Stimulated activated CD4-positive, alpha-beta T cell treated with anti-CD3 and anti-CD28 coated beads, Interleukin-1b, Interleukin-23, amount 100 ng/mL, for 24 hours (primary cell): ENCODE measurements around the gene LSMEM2.

Experiments
- DNase-seq, 4 experiments: peaks; one replicate each; pipeline ENCODE4 v3.0.0-alpha.2; 2020; ENCODE audit warnings: low read depth in 4 of 4, low spot score in 1 of 4

The LSMEM2 gene

DNA sequence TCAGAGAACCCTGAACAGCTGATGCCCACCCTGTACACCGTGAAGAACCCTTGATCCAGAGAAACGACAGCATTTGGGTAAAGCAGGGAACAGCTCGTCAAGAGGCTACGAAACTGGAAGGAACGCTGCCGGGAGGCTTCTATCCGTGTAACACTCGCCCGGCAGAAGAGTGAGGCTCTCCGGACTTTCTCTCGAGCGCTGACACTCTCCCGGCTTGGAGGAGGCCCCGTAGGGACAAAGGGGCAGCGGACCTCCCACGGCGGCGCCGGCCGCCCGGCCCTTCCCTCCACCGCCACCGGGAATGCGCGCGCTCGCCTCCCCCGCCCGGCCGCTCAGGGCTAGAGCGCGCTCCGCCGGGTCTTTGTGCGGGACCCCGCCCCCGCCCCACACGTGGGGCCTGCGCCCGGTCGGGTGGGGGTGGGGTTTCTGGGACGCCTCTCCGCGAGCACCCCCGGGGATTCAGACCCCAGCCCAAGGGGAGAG is 42.0 kb downstream of the LSMEM2 start:
- peak in 3 of 4 experiments; percentile 45 to 66 (median 52) for DNase-seq

DNA sequence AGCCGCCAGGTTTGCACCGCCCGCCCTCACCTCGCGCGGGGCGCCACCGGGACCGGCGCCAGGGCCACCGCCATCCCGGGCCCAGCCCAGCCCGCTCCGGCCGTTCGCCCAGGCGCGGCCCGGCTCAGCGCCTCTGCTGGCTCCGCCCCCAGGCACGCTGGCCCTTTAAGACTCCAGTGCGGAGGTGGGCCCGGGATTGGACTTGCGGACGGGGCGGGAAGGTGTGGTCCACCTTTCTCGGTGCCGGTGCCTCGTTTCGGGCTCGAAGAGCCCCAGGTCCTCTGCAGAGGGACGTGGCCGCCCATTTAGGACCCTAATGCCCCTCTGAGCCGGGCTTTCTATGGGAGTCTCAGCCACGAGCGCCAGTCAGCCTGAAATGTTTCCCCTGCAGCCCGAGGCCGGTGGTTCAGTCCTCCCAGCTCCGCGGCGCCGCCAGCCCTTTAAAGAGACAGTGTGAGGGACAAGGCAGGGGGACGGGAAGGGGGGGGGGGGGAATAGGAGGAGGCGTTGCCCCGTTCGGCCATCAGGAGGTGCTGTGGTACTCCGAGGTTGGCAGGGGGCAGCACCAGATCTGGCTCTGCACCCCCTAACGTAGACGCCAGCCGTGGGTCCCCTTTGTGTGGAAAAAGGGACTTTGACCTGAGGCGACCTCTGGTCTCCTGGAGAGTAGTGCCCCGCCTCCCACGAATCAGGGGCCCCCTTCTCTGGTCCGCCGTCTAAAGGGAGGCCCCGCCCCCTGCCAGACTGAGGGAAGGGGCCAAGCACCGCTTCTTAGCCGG is 42.6 kb downstream of the LSMEM2 start:
- DNase-seq, result peak; percentile 62 to 80 (median 70)

DNA sequence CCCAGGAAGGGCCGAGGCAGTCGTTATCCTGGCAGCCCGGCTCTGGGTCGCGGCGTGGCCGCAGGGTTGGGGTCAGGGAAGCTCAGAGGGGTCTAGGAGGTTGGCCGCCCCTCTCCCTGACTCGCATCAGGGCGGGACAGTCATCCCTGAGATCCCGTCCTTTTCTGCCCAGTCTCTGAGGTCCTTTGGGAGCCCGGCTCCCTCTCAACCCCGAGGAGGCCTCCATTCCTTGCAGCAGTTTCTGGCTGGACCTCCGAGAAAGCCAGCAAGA is 43.2 kb downstream of the LSMEM2 start:
- DNase-seq, result no peak

DNA sequence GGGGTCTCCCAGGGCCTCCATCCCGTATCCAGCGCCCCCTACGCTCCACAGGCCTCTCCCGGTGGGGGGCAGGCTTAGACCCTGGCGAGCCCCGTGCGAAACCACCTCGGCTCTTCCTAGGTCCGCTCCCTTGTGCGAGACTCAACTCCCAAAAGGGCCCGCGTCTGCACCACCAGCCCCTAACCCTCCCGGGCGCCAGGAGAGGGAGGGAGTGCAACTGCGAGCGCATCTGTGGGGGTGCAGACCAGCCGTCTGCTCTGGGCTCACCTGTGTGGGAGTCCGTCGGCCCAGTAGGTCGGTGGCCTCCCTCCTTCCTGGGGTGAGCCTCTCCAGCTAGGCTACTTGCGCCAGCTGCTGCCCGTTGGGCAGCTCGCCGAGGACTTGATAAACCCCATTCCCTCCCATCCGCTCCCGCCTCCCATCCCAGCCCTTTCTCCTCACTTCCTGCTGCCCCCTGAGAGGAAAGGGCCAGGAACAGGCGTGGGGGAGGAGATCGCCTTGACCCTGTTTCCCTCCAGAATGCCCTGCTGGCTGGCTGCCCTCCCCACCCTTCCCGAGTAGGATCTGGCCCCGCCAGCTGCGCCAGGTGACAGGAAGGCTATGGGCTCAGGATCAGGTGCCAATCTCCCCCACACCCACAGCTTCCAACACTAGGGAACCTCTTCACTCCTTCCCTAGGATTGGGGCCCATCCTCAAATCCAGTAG is 43.7 kb downstream of the LSMEM2 start, which contains the start of gene HYAL2:
TSS of gene HYAL2 (minus strand) at position 360 of the 706 bp plus-strand sequence. CDS start 2,256 bp downstream, outside the sequence.
- DNase-seq, result no peak

DNA sequence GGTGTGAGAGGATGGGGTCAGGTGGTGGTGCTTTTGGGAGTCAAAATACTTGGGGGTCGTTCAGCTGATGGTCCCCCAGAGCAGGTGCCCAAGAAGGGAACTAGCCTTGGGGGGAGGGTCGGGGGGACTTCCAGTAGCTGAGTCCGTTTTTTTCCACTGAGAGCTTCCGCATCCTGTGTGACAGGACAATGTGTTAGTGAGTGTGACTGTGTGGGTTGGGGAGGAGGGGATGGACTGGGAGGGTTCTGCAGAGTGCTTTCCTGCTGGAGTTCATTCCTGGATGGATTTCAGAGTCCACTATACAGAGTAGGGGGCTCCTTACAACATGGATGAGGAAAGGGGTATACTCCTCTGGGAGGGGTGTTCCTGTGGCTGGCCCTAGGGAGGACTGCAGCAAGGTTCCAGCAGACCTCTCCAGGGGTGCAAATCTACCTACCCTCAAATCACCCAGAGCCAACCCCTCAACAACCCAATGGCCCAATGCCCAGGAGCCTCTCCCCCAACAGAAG is 44.3 kb downstream of the LSMEM2 start:
- no peak for DNase-seq

DNA sequence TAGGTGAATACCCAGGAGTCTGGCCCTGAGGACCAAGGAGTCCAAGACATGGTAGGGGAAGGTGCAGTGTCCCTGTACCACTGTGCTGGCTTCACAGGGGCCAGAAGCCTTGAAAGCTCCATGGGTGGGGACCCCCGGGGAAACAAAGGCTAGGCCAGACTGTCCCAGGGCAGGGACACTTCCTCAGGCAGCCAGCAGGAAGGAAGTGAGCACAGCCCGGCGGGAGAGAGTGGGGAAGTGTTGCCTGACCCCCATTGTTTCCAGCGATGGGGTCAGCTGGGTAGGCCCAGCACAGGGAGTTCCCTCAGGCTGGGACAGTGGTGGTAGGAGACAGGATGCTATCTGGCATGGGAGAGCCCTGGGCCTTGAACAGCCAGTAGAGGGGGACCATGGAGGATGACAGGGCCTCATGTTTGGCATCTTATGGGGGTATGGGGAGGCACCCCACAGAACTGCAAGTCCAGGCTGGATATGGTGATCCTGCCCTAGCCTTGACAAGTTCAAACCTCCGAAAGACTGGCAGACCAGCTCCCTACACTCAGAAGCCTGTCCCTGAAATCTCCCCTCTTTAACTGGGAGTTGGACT is 44.8 kb downstream of the LSMEM2 start:
- DNase-seq, result no peak

DNA sequence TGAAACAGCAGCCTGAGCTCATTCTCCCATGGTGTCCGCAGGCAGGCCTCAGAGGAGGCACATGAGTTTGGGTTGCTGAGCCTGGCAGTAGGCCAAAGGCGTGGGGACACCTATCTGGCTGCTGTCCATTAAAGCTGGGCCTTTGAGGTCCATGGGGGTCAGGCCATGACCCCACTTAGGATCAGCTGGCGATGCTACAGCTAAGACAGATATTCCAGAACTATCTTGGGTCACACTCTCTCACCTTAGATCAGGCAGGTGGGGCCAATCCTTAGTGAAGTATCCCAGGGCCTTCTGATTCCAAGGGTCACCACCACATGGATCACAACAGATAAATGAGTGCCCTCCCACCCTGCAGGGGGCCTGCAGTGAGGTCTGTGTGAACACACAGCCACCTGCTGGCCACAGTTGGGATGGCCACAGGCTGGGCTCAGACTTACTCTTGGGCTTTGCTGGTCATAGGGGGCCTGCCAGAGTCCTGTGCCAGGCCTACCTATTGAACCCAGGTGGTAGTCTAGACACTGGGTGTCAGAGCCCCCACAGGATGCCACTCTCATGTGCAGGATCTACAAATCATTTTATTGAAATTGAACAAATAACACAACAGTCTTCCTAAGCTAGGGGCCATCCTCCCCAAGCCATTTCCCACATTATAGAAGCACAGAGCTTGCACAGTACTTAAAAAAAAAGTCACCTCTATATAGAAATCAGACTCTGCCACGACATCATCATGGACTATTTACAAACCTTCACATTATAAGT is 45.6 kb downstream of the LSMEM2 start:
- peak in 2 of 4 experiments; percentile 32 to 43 for DNase-seq

DNA sequence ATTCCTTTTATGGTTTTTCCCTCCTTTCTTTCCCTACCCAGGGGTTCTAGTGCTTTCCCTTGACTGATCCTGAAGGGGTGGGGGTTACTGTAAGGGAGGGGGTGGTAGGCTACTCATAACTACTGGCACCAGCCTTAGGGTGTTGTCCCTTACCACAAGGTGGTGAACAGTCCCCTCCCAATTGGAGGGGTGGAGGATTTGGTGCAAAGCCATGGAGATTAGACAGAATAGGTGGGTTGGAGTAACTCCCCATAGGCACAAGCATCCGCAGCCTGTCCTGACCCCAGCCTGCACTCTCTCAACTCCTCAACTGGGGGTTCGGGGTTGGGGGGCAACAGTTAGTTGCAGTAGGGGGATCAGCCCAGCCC is 46.2 kb downstream of the LSMEM2 start:
- no peak for DNase-seq

DNA sequence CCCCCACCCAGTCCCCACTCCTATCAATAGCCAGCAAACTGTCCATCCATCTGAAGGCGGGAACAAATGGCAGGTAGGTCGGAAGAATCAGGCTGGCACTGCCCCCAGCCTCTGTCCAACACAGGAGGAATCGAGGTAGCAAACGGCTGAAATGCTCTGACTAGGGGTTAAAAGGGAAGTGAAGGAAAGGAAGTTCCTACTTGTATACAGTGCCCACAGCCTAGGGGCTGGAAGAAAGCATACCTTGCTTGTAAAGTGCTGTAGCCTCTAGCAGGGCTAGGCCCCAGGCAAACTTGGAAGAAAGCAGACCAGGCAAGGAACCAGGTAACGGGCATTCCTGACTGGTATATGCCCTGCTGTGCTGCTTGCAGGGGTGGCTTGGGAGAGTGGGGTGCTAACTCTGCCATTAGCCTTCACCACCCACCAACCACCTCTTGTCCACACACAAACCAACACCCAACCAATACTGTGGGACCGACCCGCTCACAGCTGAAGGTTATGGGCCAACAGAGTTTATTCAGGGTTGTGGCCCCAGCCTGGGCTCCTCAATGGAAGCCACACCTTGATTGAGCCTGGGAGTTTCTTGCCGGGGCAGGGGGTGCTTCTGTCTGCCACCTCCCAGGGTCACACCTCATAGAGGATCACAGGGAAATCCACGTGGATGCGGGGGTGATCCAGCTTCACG is 46.8 kb downstream of the LSMEM2 start:
- DNase-seq, result no peak

DNA sequence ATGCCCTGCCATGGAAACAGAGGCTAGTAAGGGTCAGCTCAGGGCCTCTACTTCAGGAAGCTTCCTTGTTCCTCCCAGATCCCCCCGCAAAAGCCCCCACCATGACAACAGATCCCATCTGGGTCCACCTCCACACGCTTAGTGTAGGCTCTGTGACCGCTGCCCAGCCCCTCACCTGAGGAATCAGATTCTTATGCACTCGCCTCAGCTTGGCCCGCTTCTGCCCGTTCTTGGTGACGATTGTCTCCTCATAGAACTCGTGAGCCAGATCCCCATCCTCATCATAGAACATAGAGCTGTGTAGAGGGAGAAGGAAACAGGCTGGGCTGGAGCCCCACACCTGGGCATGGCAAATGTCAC is 47.3 kb downstream of the LSMEM2 start:
- no peak for DNase-seq

DNA sequence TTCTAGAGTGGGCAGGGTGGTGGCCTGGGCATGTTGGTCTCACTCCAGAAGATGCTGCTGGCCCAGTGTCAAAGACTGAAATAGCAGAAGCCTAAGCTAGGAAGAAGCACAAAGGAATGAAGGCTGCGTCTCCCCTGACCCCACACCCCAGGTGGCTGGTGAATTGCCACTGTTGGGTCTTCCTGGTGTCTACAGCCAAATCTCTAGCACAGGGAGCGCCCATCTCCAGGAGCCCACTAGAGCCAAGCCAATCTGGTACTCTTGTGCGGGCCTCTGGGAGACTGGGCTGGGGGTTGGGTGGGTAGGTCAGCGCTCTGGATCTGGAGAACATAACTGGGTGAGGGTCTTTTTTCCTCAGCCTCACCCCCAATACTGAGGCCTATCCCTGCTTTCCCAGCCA is 48.2 kb downstream of the LSMEM2 start:
- DNase-seq, result no peak

DNA sequence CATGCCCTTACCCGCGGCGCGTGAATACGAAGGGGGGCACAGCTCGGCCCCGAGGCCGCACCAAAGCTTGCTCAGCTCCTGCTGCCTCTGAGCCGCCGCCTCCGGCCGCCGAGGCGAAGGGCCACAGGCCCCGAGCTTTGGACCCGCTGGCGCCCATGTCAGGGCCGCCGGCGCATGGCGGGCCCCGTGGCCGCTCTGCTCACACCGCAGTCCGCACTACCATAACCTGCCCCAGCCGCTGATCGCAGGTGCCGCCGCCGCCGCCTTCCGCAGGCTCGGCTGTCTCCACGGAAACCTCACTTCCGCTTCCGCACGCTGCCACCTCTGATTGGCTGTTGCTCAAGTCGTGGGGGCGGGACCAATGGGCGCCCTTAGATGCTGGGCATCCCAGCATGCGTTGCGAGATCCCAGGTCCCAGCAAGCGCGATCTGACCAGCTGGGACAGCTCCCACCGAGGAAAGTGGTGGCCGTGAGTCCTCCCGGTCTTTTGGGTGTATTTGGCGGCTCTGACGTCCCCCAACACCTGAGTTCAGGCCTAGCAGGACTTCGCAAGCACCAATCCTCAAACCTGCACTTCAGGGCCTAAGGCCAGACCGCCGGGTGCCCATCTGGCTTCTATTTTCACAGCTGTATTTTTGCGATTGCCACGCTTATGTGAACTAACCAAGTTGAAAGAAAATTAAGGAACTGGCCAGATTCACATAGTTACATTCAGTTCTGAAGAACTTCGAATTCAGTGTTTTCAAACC is 49.2 kb downstream of the LSMEM2 start, which contains the start of gene TUSC2:
TSS of gene TUSC2 (minus strand) at position 281 of the 749 bp plus-strand sequence. CDS start at position 157, 124 bp downstream.
- peak; percentile 89 to 94 (median 92) for DNase-seq

DNA sequence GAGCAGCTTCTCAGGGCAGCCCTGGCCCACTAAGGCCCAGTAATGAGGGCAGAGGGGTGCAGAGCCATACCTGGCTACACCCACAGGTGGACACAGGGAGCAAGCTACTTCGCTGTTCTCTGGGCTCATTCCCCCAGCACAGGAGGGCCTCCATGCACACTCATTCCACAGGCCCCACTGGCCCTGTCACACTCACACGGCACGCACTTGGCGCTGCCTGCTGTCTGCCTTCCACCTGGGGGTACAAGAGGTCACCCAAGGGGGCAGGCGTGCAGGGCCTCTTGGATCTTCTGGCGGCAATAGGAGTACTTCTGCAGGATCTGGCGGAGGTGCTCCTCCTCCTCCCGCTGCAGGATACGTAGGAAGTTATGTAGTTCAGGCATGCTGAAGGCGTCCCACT is 51.4 kb downstream of the LSMEM2 start:
- DNase-seq, result no peak

DNA sequence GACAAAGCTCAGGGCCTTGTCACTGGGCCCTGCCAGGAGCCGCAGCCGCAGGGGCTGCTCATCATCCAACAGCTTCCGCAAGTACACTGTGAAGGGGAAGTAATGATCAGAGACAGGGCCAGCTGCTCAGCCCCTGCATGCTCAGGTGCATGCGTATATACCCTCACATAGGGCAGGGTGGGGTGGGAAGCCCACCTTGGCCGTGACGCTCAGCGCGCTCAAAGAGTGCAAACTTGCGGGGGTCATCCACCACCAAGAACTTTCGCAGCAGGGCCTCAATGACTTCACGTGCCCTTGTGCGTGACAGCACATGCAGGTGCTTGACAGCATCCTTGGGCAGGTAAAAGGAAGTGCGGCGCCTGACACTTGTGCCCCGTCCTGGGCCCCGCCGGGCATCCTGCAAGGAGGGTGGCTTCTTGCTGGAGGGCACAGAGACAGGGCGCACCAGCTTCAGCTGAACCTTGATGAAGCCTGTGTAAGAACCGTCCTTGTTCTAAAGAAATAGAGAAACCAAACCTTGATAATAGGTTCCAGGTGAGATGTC is 52.5 kb downstream of the LSMEM2 start:
- DNase-seq, result no peak

DNA sequence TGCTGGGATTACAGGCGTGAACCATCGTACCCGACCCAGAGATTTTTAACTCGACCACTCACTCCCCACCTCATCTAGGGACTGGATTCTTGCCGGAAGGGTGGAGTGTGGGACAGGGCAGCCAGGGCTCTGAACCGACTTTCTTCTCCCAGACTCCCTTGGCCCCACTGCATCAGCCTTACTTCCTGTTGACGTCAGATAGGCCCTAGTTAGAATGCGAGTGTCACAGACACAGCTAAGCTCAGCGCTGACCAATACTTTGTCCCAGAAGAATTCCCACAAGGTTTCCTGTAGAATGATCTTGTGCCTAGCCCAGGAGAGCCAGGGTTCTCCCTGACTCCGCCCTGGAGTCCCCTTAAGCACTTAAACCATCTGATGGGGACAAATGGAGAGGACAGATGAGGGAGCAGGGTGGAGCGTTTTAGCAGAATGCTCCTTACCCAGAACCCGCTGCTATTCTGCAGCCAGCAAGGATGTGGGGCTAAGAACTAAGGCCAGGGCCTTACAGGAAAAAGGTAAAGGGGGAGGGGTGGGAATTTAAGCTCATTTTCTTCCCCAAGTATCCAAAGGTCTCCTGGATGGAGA is 54.9 kb downstream of the LSMEM2 start:
- no peak for DNase-seq

DNA sequence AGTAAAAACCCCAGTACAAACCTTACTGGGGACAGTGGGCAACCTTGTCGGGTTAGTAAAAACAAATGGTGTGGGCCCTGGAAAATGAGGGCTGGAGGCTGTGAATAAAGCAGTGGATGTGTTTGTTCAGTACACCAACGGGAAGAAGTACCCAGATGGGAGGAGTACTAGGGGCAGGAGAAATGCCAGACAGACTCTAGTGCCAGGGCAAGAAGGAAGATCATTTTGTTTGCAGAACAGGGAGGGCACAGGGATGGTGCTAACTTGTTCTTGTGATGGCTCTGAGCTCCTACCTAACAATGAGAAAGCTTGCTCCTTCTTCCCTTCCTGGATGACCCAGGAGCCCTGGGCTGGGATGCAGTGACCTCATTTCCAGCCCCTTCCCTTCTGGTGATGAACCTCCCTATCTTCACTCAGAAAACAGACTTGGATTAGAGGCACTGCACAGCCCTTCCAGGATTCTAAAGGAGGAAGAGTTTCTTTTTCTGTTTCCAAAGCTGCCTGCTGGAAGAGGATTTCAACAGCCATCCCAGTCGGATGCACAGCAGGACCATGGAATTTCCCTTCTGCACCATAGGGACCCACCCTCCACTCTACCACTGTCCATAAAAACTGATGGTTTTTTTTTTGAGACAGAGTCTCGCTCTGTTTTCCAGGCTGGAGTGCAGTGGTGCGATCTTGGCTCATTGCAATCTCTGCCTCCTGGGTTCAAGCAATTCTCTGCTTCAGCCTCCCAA is 55.6 kb downstream of the LSMEM2 start:
- DNase-seq, result no peak

DNA sequence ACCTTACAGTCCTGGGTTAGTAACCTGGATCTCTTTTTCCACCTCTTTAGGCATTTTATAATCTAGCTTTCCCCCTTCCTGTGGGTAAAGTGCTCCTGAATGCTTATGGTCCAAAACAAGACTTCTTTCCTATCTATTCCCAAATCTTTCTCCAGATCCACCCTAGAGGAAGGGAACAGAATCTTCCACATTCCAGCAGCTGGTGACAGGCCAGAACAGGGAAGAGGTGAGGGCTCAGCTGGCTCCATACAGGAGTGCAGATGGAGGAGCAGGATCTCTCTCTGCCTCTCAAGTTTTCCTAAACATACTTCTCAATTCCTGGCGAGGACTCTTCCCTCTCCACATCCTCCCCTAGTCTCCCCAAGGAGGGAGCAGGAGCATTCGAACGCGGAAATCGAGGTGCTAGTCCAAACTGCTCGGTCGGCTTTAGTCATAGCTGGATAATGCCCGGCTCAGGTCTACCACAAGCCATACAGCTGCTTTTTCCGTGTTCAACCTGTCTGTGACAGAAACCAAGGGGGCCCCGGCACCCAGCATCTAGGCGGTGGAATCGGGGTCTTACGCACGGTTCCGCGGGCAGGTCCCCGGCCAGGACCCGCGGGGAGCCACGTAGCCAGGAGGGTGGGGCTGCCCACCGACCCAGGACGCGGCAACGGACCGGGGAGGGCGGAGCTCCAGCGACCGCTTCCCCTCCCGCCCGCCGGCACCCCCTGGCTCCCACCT is 57.7 kb downstream of the LSMEM2 start:
- DNase-seq, result peak in 1 of 4 experiments; percentile 26
